Measurements from ENCODE around the gene D2HGDH. TPM values are rescaled to one million over a fixed set of nuclear protein-coding genes. Genes with fewer than 3 reads are reported as not detected.
"Not testable (repeated sequence)": the region's sequence is repeated elsewhere in the genome, so short reads cannot be mapped to it uniquely, and the experiment has no call there.

D2HGDH gene
- total RNA-seq, 1 experiment from 2014 or later, result 14.2 TPM

- DNase-seq (ENCODE audit: low read depth), result no peak
- in situ Hi-C loops (cut with HindIII; ENCODE audit: low pct_unique_long_range_greater_than_20kb, low sequenced_read_pairs), result no loop called here
Observed at GRCh38 chr2:241775223-241776177, 41.1 kb downstream of the D2HGDH start.

- no peak for DNase-seq (ENCODE audit: low read depth)
- in situ Hi-C loops (cut with HindIII; ENCODE audit: low pct_unique_long_range_greater_than_20kb, low sequenced_read_pairs), result no loop called here
Observed at GRCh38 chr2:241776336-241777169, 42.1 kb downstream of the D2HGDH start, which contains the start of gene GAL3ST2. GAL3ST2 (plus strand) TSS chr2:241776822; CDS start chr2:241776956, 134 bp downstream.

- in situ Hi-C loops (cut with HindIII; ENCODE audit: low pct_unique_long_range_greater_than_20kb, low sequenced_read_pairs), result no loop called here
- no peak for DNase-seq (ENCODE audit: low read depth)
Observed at GRCh38 chr2:241777170-241777685, 42.8 kb downstream of the D2HGDH start.

GRCh38 chr2:241777686-241778627 is 43.5 kb downstream of the D2HGDH start:
- no peak for DNase-seq (ENCODE audit: low read depth)
- in situ Hi-C loops (cut with HindIII; ENCODE audit: low pct_unique_long_range_greater_than_20kb, low sequenced_read_pairs), result no loop called here

GRCh38 chr2:241780939-241781569 is 46.6 kb downstream of the D2HGDH start:
- in situ Hi-C loops (cut with HindIII; ENCODE audit: low pct_unique_long_range_greater_than_20kb, low sequenced_read_pairs), result no loop called here
- peak; percentile 21 for DNase-seq (ENCODE audit: low read depth)

GRCh38 chr2:241782053-241782452 is 47.6 kb downstream of the D2HGDH start:
- in situ Hi-C loops (cut with HindIII; ENCODE audit: low pct_unique_long_range_greater_than_20kb, low sequenced_read_pairs); DNase-seq (ENCODE audit: low read depth): not testable (repeated sequence)

GRCh38 chr2:241788135-241788534 is 53.7 kb downstream of the D2HGDH start:
- DNase-seq (ENCODE audit: low read depth), result no peak
- in situ Hi-C loops (cut with HindIII; ENCODE audit: low pct_unique_long_range_greater_than_20kb, low sequenced_read_pairs), result no loop called here

GRCh38 chr2:241788572-241788971 is 54.1 kb downstream of the D2HGDH start:
- in situ Hi-C loops (cut with HindIII; ENCODE audit: low pct_unique_long_range_greater_than_20kb, low sequenced_read_pairs), result no loop called here
- no peak for DNase-seq (ENCODE audit: low read depth)

GRCh38 chr2:241791385-241791784 is 57.0 kb downstream of the D2HGDH start:
- DNase-seq (ENCODE audit: low read depth), result not testable (repeated sequence)

GRCh38 chr2:241793385-241793784 is 59.0 kb downstream of the D2HGDH start:
- in situ Hi-C loops (cut with HindIII; ENCODE audit: low pct_unique_long_range_greater_than_20kb, low sequenced_read_pairs), result no loop called here
- no peak for DNase-seq (ENCODE audit: low read depth)

More at GRCh38 chr2:241791385-241791784, 57.0 kb downstream of the D2HGDH start:
- in situ Hi-C loops (cut with HindIII; ENCODE audit: low pct_unique_long_range_greater_than_20kb, low sequenced_read_pairs), result not testable (repeated sequence)

GRCh38 chr2:241794250-241794823 is 59.9 kb downstream of the D2HGDH start:
- in situ Hi-C loops (cut with HindIII; ENCODE audit: low pct_unique_long_range_greater_than_20kb, low sequenced_read_pairs), result no loop called here
- no peak for DNase-seq (ENCODE audit: low read depth)

GRCh38 chr2:241795021-241795999 is 60.9 kb downstream of the D2HGDH start:
- in situ Hi-C loops (cut with HindIII; ENCODE audit: low pct_unique_long_range_greater_than_20kb, low sequenced_read_pairs), result no loop called here
- DNase-seq (ENCODE audit: low read depth), result no peak

- DNase-seq (ENCODE audit: low read depth), result no peak
- in situ Hi-C loops (cut with HindIII; ENCODE audit: low pct_unique_long_range_greater_than_20kb, low sequenced_read_pairs), result no loop called here
Observed at GRCh38 chr2:241796209-241796608, 61.8 kb downstream of the D2HGDH start.

GRCh38 chr2:241796610-241797138 is 62.2 kb downstream of the D2HGDH start:
- in situ Hi-C loops (cut with HindIII; ENCODE audit: low pct_unique_long_range_greater_than_20kb, low sequenced_read_pairs), result no loop called here
- DNase-seq (ENCODE audit: low read depth), result no peak

- no peak for DNase-seq (ENCODE audit: low read depth)
- in situ Hi-C loops (cut with HindIII; ENCODE audit: low pct_unique_long_range_greater_than_20kb, low sequenced_read_pairs), result no loop called here
Observed at GRCh38 chr2:241797441-241798080, 63.1 kb downstream of the D2HGDH start.
